Tibial nerve (tissue), 4 donors: ENCODE data around the gene SYN1. TPM values are rescaled to one million over a fixed set of nuclear protein-coding genes. Genes with fewer than 3 reads are reported as not detected.

Experiments
- DNase-seq, 2 donors: peaks; one replicate each; pipeline ENCODE4 v3.0.0-alpha.2; 2019; ENCODE audit warnings: low spot score in 2 of 2
- H3K27ac ChIP-seq, 4 donors: fragments of 200-600 bp; sonication (generic) in 3 of 4; one replicate each; pipeline ENCODE4 v1.5.1; 2017 to 2019; ENCODE audit warnings: mild to moderate bottlenecking in 1 of 4
- H3K27me3 ChIP-seq, 2 donors: fragments of 200-600 bp; sonication (generic) in 1 of 2; one replicate each; pipeline versions ENCODE4 v1.5.1 to v1.6.0; 2017 to 2019
- H3K36me3 ChIP-seq, 3 donors: fragments of 200-600 bp; sonication (generic); one replicate each; pipeline ENCODE4 v1.5.1; 2018 to 2019
- H3K4me1 ChIP-seq, 4 donors: fragments of 200-600 bp; sonication (generic) in 3 of 4; one replicate each; pipeline ENCODE4 v1.5.1; 2017 to 2019
- H3K4me3 ChIP-seq, 4 donors: fragments of 200-600 bp; sonication (generic) in 3 of 4; one replicate each; pipeline ENCODE4 v1.5.1; 2017 to 2019; ENCODE audit warnings: mild to moderate bottlenecking in 1 of 4, moderate library complexity in 1 of 4
- H3K9me3 ChIP-seq, 4 donors: fragments of 200-600 bp; sonication (generic) in 3 of 4; one replicate each; pipeline ENCODE4 v1.5.1; 2017 to 2019
- EP300 ChIP-seq, 2 donors: sonication (generic); formaldehyde crosslinking; IDR thresholded peaks; one replicate each; pipeline ENCODE4 v1.6.1; 2017; ENCODE audit warnings: antibody characterized with exemption in 2 of 2, mild to moderate bottlenecking in 1 of 2
- POLR2A ChIP-seq, 2 donors: fragments of 450-650 bp; IDR thresholded peaks; one replicate each; pipeline ENCODE4 v1.6.1; 2017; ENCODE audit warnings: antibody characterized with exemption in 2 of 2, mild to moderate bottlenecking in 2 of 2, moderate library complexity in 2 of 2
- WGBS, 2 donors: methylation state at CpG; one replicate each; pipeline ENCODE4 v1.1.5; 2018; 5-methylcytosine and 5-hydroxymethylcytosine counted together
- total RNA-seq, 4 donors: library from RNA; depleted of rRNA; stranded (reverse); fragments of >200 nt; gene quantifications; one replicate each; pipeline ENCODE4 v1.1.0, GENCODE V29; 2016
- TF ChIP-seq, protein P1 (sequence below), 5 experiments: fragments of 200-600 bp in 3 of 5; fragments of 450-650 bp in 2 of 5; sonication (generic) in 3 of 5; IDR thresholded peaks; one replicate each; pipeline ENCODE4 v1.5.1; 2016 to 2019; ENCODE audit warnings: antibody characterized with exemption in 5 of 5, mild to moderate bottlenecking in 3 of 5, moderate library complexity in 2 of 5

Gene SYN1
- total RNA-seq, 4 donors from 2014 or later = 0.42 to 1.2 TPM; not detected in 2

DNA sequence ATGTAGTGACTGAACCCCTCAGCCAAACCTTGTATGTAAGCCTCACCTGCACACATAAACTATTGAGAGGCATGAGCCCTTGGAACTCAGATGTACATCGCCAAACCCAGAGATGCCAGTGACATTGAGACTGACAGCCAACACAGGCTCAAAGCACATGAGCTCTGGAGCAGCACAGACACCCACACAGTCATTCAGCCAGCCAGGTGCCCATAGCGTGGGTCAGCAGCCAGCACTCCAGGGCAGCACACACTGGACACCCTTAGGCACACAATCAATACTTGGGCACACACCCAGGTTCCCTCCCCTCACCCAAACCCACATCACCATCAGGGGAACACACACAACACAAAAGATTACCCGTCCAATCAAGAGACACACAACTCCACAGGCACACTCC lies 41.8 kb downstream of the SYN1 start:
- peak overlapping the region in 1 of 4 donors; percentile 33 for H3K27ac ChIP-seq
- WGBS, 2 donors = 65% methylated on average over 3 of the region's 3 CpGs; no CpG with 5 or more reads in 1 of the 2 donors

DNA sequence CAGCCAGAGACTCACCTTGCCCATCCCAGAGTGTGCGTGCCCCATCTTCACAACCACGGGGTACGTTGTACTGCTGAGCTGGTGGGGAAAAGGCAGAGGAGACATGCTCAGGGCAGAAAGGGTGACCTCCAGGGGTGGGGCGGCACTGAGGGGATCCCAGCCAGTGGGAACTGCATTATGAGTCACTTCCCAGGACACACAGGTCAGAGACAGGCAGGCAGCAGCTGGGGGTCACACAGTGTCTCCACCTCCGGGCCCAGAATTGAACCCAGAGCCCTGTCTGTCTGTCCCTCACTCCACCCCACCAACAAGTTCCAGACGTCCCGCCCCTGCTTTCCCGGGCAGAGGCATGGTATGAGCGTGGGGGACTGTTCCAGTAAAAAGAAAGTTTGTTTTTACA lies 42.2 kb downstream of the SYN1 start:
- TF ChIP-seq EP300 (IDR thresholded peaks at IDR 0.05) (no peak), POLR2A (IDR thresholded peaks at IDR 0.05) (no peak)
- TF ChIP-seq, protein P1, sequence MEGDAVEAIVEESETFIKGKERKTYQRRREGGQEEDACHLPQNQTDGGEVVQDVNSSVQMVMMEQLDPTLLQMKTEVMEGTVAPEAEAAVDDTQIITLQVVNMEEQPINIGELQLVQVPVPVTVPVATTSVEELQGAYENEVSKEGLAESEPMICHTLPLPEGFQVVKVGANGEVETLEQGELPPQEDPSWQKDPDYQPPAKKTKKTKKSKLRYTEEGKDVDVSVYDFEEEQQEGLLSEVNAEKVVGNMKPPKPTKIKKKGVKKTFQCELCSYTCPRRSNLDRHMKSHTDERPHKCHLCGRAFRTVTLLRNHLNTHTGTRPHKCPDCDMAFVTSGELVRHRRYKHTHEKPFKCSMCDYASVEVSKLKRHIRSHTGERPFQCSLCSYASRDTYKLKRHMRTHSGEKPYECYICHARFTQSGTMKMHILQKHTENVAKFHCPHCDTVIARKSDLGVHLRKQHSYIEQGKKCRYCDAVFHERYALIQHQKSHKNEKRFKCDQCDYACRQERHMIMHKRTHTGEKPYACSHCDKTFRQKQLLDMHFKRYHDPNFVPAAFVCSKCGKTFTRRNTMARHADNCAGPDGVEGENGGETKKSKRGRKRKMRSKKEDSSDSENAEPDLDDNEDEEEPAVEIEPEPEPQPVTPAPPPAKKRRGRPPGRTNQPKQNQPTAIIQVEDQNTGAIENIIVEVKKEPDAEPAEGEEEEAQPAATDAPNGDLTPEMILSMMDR (IDR thresholded peaks at IDR 0.05) = no peak
- peak overlapping the region in 1 of 4 donors; percentile 47 for H3K27ac ChIP-seq
- H3K27me3 ChIP-seq = no peaks in the 10 kb centered on the region
- 8 to 67% methylated on average over 5 to 9 of the region's 9 CpGs for WGBS, 2 donors
- peaks cover 0 to 24% (median 0%) of the 10 kb centered on the region in 4 donors for H3K4me1 ChIP-seq
- H3K9me3 ChIP-seq = no peaks in the 10 kb centered on the region
- no peaks in the 10 kb centered on the region for H3K36me3 ChIP-seq
- H3K4me3 ChIP-seq = no peak overlapping the region
- DNase-seq = no peak

More for the DNA sequence above, 41.8 kb downstream of the SYN1 start:
- TF ChIP-seq POLR2A (IDR thresholded peaks at IDR 0.05) (no peak), EP300 (IDR thresholded peaks at IDR 0.05) (no peak)
- TF ChIP-seq, protein P1 (IDR thresholded peaks at IDR 0.05) = no peak
- Histone ChIP-seq H3K27me3 (no peaks in the 10 kb centered on the region), H3K9me3 (no peaks in the 10 kb centered on the region), H3K4me1 (peaks cover 0 to 23% (median 0%) of the 10 kb centered on the region in 4 donors), H3K36me3 (no peaks in the 10 kb centered on the region), H3K4me3 (no peak overlapping the region)
- DNase-seq = no peak

DNA sequence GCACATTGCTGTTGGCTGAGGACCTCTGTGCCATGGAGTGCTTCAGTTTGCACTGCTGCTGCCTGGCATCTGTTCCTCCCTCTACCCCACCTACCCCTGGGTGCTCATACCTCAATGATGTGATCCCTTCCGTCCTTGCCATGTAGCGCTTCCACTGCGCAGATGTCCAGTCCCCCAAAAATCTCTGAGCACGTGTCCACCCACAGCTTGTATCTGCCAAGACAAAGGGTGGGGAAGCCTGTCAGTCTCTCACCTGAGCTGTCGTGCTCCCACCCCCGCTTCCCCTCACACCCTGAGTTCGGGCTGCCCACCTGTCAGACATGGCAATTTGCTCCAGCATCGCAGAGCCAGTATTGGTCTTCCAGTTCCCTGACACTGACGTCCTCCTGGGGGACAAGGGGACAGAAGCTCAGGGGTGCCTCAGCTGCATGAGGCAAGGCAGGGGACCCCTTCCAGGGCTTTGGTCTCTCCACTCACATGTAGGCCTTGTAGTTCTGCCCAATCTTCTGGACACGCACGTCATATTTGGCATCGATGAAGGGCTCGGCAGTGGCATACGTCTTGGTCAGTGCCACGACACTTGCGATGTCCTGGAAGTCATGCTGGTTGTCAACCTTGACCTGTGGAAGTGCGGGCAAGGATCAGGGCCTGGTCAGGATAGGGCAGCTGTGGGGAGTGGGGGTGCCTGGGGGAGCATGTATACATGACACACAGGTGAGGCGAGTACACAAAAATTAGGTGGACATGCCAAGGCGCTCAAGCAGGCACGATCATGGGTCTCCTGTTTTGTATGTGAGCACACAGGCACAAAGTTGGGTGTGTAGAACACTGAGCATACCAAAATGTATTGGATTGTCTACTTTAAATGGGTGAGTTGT lies 43.4 kb downstream of the SYN1 start:
- H3K36me3 ChIP-seq = peaks cover 0 to 8% (median 0%) of the 10 kb centered on the region in 3 donors
- no peaks in the 10 kb centered on the region for H3K27me3 ChIP-seq
- 87 to 97% methylated on average over 12 to 20 of the region's 20 CpGs for WGBS, 2 donors
- H3K27ac ChIP-seq = no peak overlapping the region
- H3K4me3 ChIP-seq = no peak overlapping the region
- H3K9me3 ChIP-seq = no peaks in the 10 kb centered on the region
- no peak for DNase-seq
- peaks cover 0 to 19% (median 0%) of the 10 kb centered on the region in 4 donors for H3K4me1 ChIP-seq
- TF ChIP-seq, protein P1 (IDR thresholded peaks at IDR 0.05) = no peak
- TF ChIP-seq EP300 (IDR thresholded peaks at IDR 0.05) (no peak), POLR2A (IDR thresholded peaks at IDR 0.05) (no peak)

DNA sequence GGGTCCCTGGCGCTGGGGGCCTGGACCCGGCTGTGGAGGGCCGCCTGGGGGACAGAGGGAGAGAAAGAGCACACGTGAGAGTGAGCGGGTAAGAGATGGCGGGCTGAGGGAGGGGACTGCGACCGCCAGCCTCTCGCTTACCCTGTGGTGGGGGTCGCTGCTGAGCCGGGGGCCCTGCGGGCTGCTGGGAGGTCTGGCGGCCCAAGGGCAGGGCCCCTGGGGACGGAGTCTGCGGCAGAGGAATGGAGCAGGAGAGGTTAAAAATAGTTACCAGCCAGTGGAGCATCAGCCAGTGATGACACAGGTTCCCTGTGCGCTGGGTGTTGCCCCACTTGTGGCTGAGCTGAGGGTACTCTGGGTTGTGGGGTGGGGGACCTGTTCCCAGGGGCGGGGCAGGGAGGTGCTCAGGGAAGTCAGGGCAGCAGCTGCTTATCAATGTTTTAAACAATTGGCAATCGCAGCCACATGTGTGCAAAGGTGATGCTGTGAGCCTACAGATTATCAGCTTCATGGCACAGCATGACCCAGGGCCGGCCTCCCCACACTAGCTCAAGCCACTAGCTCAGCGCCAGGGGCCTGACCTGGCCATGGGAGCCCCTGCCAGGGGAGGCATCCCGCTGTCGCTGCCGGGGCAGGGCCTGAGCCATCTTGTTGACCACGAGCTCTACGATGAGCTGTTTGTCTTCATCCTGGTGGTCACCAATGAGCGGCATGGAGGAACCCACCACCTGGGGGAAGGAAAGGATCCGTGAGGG lies 44.9 kb downstream of the SYN1 start:
- Histone ChIP-seq H3K4me3 (peak overlapping the region in 3 of 4 donors; percentile 17 to 49 (median 23)), H3K36me3 (peaks cover 0 to 24% (median 0%) of the 10 kb centered on the region in 3 donors), H3K4me1 (peaks cover 0 to 19% (median 0%) of the 10 kb centered on the region in 4 donors), H3K27ac (peak overlapping the region; percentile 67 to 89 (median 83)), H3K9me3 (no peaks in the 10 kb centered on the region), H3K27me3 (no peaks in the 10 kb centered on the region)
- TF ChIP-seq, protein P1 (IDR thresholded peaks at IDR 0.05) = no peak
- no peak for TF ChIP-seq POLR2A (IDR thresholded peaks at IDR 0.05)
- no peak for TF ChIP-seq EP300 (IDR thresholded peaks at IDR 0.05)
- WGBS, 2 donors = 46 to 60% methylated on average over 9 to 27 of the region's 27 CpGs
- no peak for DNase-seq
